Transverse colon (tissue), 3 donors: ENCODE results near the gene LARGE1.

Source experiments
- EP300 ChIP-seq: sonication (generic); formaldehyde crosslinking; IDR thresholded peaks from one replicate; pipeline ENCODE4 v1.6.1; 2017; ENCODE audit warnings: antibody characterized with exemption, low read depth
- POLR2A ChIP-seq: fragments of 450-650 bp; IDR thresholded peaks from one replicate; pipeline ENCODE4 v1.6.1; 2016; ENCODE audit warnings: antibody characterized with exemption, mild to moderate bottlenecking, moderate library complexity
- TF ChIP-seq, protein P1 (sequence below), 5 experiments: fragments of 200-600 bp in 3 of 5; fragments of 450-650 bp in 2 of 5; sonication (generic) in 3 of 5; IDR thresholded peaks; 1 replicate in 2 of 5; 2 replicates in 3 of 5; pipeline ENCODE4 v1.5.1; 2016 to 2017; ENCODE audit warnings: antibody characterized with exemption in 5 of 5, inconsistent platforms in 3 of 5, mild to moderate bottlenecking in 2 of 5, moderate library complexity in 1 of 5

- no peak for TF ChIP-seq EP300
- TF ChIP-seq, protein P1, sequence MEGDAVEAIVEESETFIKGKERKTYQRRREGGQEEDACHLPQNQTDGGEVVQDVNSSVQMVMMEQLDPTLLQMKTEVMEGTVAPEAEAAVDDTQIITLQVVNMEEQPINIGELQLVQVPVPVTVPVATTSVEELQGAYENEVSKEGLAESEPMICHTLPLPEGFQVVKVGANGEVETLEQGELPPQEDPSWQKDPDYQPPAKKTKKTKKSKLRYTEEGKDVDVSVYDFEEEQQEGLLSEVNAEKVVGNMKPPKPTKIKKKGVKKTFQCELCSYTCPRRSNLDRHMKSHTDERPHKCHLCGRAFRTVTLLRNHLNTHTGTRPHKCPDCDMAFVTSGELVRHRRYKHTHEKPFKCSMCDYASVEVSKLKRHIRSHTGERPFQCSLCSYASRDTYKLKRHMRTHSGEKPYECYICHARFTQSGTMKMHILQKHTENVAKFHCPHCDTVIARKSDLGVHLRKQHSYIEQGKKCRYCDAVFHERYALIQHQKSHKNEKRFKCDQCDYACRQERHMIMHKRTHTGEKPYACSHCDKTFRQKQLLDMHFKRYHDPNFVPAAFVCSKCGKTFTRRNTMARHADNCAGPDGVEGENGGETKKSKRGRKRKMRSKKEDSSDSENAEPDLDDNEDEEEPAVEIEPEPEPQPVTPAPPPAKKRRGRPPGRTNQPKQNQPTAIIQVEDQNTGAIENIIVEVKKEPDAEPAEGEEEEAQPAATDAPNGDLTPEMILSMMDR (IDR thresholded peaks at IDR 0.05): no peak
- no peak for TF ChIP-seq POLR2A
These were observed 692.5 kb downstream of the LARGE1 start for GRCh38 chr22:33227791-33228190.
